ENCODE data around the gene FAM177A1.

The FAM177A1 gene

DNA sequence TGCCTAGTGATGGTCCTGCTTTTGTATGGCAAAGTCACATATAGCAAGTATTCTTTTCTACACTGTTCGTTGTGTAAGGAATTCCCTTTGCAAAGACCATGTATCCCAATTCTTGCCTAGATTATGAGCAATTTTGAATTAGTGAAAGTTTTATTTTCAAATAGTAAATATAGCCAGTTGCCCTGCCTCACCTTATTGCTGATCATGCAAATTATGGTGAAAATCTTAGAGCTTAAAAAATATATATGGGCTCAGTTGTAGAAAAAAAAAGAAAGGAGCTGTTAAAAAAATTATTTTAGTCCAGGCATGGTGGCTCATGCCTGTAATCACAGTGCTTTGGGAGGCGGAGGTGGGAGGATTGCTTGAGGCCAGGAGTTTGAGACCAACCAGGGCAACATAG is 44.5 kb upstream of the FAM177A1 start:
- H3K9ac ChIP-seq (ENCODE audit: low read length): no peak overlapping the region
- H3K27me3 ChIP-seq (ENCODE audit: insufficient read depth, low read length): no peaks in the 10 kb centered on the region
- no peaks in the 10 kb centered on the region for H3K4me1 ChIP-seq (ENCODE audit: insufficient read depth, low read length, severe bottlenecking)
- no peak overlapping the region for H2AFZ ChIP-seq (ENCODE audit: low read length)
- H3K79me2 ChIP-seq (ENCODE audit: insufficient read depth, low read length): no peaks in the 10 kb centered on the region
- TF ChIP-seq EZH2 (IDR thresholded peaks at IDR 0.05; ENCODE audit: borderline replicate concordance, low read length): no peak
- TF ChIP-seq, protein P1, sequence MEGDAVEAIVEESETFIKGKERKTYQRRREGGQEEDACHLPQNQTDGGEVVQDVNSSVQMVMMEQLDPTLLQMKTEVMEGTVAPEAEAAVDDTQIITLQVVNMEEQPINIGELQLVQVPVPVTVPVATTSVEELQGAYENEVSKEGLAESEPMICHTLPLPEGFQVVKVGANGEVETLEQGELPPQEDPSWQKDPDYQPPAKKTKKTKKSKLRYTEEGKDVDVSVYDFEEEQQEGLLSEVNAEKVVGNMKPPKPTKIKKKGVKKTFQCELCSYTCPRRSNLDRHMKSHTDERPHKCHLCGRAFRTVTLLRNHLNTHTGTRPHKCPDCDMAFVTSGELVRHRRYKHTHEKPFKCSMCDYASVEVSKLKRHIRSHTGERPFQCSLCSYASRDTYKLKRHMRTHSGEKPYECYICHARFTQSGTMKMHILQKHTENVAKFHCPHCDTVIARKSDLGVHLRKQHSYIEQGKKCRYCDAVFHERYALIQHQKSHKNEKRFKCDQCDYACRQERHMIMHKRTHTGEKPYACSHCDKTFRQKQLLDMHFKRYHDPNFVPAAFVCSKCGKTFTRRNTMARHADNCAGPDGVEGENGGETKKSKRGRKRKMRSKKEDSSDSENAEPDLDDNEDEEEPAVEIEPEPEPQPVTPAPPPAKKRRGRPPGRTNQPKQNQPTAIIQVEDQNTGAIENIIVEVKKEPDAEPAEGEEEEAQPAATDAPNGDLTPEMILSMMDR (IDR thresholded peaks at IDR 0.05; ENCODE audit: low read length): no peak
- no peaks in the 10 kb centered on the region for H3K9me3 ChIP-seq (ENCODE audit: low read length)
- no peak overlapping the region for H3K27ac ChIP-seq (ENCODE audit: low read depth, low read length, poor library complexity, severe bottlenecking)
- H3K4me3 ChIP-seq (ENCODE audit: low read depth, low read length, poor library complexity, severe bottlenecking): no peak overlapping the region
- peaks cover 38% of the 10 kb centered on the region for H3K36me3 ChIP-seq (ENCODE audit: insufficient read depth, low read length)
- no peaks in the 10 kb centered on the region for H3K9me2 ChIP-seq (ENCODE audit: low read depth, low read length)
- no peaks in the 10 kb centered on the region for H4K20me1 ChIP-seq (ENCODE audit: insufficient read depth, low read length)
- no peaks in the 10 kb centered on the region for H3F3A ChIP-seq (ENCODE audit: insufficient read depth, low read length)
- no peak overlapping the region for H3K4me2 ChIP-seq (ENCODE audit: low read length)

DNA sequence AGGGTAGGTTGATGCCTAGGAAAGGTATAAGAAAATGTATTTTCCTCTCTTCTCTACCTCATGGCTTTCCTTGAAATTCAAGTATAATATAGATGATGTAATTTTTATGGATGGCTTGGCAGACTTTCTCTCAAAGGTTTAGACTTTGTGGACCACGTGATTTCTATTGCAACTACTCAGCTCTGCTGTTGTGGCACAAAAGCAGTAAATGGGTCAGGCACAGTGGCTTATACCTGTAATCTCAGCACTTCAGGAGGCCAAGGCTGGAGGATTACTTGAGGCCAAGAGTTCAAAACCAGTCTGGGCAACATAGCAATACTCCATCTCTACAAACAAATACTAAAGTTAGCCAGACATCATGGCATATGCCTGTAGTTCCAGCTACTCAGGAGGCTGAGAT is 41.2 kb upstream of the FAM177A1 start:
- Histone ChIP-seq H3K36me3 (ENCODE audit: insufficient read depth, low read length) (peaks cover 38% of the 10 kb centered on the region), H3K4me3 (ENCODE audit: low read depth, low read length, poor library complexity, severe bottlenecking) (no peak overlapping the region), H3K4me2 (ENCODE audit: low read length) (no peak overlapping the region), H3K79me2 (ENCODE audit: insufficient read depth, low read length) (no peaks in the 10 kb centered on the region), H3F3A (ENCODE audit: insufficient read depth, low read length) (no peaks in the 10 kb centered on the region), H3K4me1 (ENCODE audit: insufficient read depth, low read length, severe bottlenecking) (no peaks in the 10 kb centered on the region), H3K9me3 (ENCODE audit: low read length) (no peaks in the 10 kb centered on the region), H3K9ac (ENCODE audit: low read length) (no peak overlapping the region), H3K27me3 (ENCODE audit: insufficient read depth, low read length) (no peaks in the 10 kb centered on the region), H4K20me1 (ENCODE audit: insufficient read depth, low read length) (no peaks in the 10 kb centered on the region), H3K9me2 (ENCODE audit: low read depth, low read length) (no peaks in the 10 kb centered on the region), H3K27ac (ENCODE audit: low read depth, low read length, poor library complexity, severe bottlenecking) (no peak overlapping the region), H2AFZ (ENCODE audit: low read length) (no peak overlapping the region)
- TF ChIP-seq, protein P1 (IDR thresholded peaks at IDR 0.05; ENCODE audit: low read length): no peak
- TF ChIP-seq EZH2 (IDR thresholded peaks at IDR 0.05; ENCODE audit: borderline replicate concordance, low read length): no peak

DNA sequence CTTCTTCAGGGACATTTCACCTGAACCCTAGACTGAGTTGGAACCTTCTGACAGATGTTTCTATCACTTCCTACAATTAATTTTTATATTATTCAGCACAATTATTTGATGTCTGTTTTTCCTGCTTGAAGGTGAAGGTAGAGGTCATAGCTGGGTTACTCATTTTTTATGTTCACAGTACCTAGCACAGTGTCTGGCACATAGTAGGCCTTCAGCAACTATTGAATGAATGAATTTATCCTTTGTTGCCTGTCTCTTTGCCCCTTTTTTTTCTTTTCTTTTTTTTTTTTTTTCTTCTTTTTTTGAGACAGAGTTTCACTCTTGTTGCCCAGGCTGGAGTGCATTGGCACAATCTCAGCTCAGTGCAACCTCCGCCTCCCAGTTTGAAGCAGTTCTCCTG is 29.5 kb upstream of the FAM177A1 start:
- no peak overlapping the region for H3K27ac ChIP-seq (ENCODE audit: low read depth, low read length, poor library complexity, severe bottlenecking)

More for the DNA sequence above, 29.5 kb upstream of the FAM177A1 start:
- Histone ChIP-seq H3K4me3 (ENCODE audit: low read depth, low read length, poor library complexity, severe bottlenecking) (no peak overlapping the region), H3K4me1 (ENCODE audit: insufficient read depth, low read length, severe bottlenecking) (no peaks in the 10 kb centered on the region), H2AFZ (ENCODE audit: low read length) (no peak overlapping the region), H3K4me2 (ENCODE audit: low read length) (no peak overlapping the region), H3K9me2 (ENCODE audit: low read depth, low read length) (no peaks in the 10 kb centered on the region), H3K36me3 (ENCODE audit: insufficient read depth, low read length) (peaks cover 79% of the 10 kb centered on the region), H3K9ac (ENCODE audit: low read length) (no peak overlapping the region), H3K9me3 (ENCODE audit: low read length) (no peaks in the 10 kb centered on the region), H3K79me2 (ENCODE audit: insufficient read depth, low read length) (no peaks in the 10 kb centered on the region), H4K20me1 (ENCODE audit: insufficient read depth, low read length) (no peaks in the 10 kb centered on the region), H3K27me3 (ENCODE audit: insufficient read depth, low read length) (no peaks in the 10 kb centered on the region), H3F3A (ENCODE audit: insufficient read depth, low read length) (no peaks in the 10 kb centered on the region)
- TF ChIP-seq EZH2 (IDR thresholded peaks at IDR 0.05; ENCODE audit: borderline replicate concordance, low read length): no peak
- TF ChIP-seq, protein P1 (IDR thresholded peaks at IDR 0.05; ENCODE audit: low read length): no peak

Measured in OCI-LY1 (cell line).